Activated naive CD8-positive, alpha-beta T cell treated with anti-CD3 and anti-CD28 coated beads for 36 hours (primary cell): Measurements from ENCODE around the gene ROR2. TPM values are rescaled to one million over a fixed set of nuclear protein-coding genes. Genes with fewer than 3 reads are reported as not detected.

Experiments
- DNase-seq: peaks from one replicate; pipeline ENCODE4 v3.0.0; 2021
- H3K27ac Mint-ChIP-seq: one replicate; pipeline ENCODE4 v1.8.0; 2022; ENCODE audit warnings: mild to moderate bottlenecking, moderate library complexity, mixed read lengths
- H3K27me3 Mint-ChIP-seq: one replicate; pipeline ENCODE4 v1.8.0; 2022; ENCODE audit warnings: mild to moderate bottlenecking, mixed read lengths
- H3K36me3 Mint-ChIP-seq: one replicate; pipeline ENCODE4 v1.8.0; 2021; ENCODE audit warnings: mild to moderate bottlenecking, mixed read lengths
- H3K4me1 Mint-ChIP-seq: one replicate; pipeline ENCODE4 v1.8.0; 2021; ENCODE audit warnings: mixed read lengths
- H3K4me3 Mint-ChIP-seq: one replicate; pipeline ENCODE4 v1.8.0; 2022; ENCODE audit warnings: mild to moderate bottlenecking, moderate library complexity, mixed read lengths
- H3K9me3 Mint-ChIP-seq: one replicate; pipeline ENCODE4 v1.8.0; 2022; ENCODE audit warnings: mixed read lengths
- total RNA-seq, 2 experiments: library from RNA; stranded (reverse); gene quantifications; one replicate each; pipeline ENCODE4 v1.2.3, GENCODE V29; 2021

Gene ROR2
- total RNA-seq, 2 experiments from 2014 or later: not detected

GRCh38 chr9:91778031-91778430 is 172.0 kb downstream of the ROR2 start:
- Mint-ChIP-seq H3K27me3 (peaks cover 21% of the 10 kb centered on the region), H3K36me3 (no peaks in the 10 kb centered on the region), H3K4me1 (no peaks in the 10 kb centered on the region), H3K27ac (no peak overlapping the region), H3K9me3 (no peaks in the 10 kb centered on the region), H3K4me3 (no peak overlapping the region)
- DNase-seq: no peak

GRCh38 chr9:91777292-91777830 is 172.7 kb downstream of the ROR2 start:
- Mint-ChIP-seq H3K4me3 (no peak overlapping the region), H3K27me3 (peaks cover 21% of the 10 kb centered on the region), H3K36me3 (no peaks in the 10 kb centered on the region), H3K27ac (no peak overlapping the region), H3K4me1 (no peaks in the 10 kb centered on the region), H3K9me3 (no peaks in the 10 kb centered on the region)
- DNase-seq: no peak

- no peak overlapping the region for H3K4me3 Mint-ChIP-seq
- H3K27me3 Mint-ChIP-seq: peaks cover 21% of the 10 kb centered on the region
- no peak for DNase-seq
- no peaks in the 10 kb centered on the region for H3K9me3 Mint-ChIP-seq
- H3K36me3 Mint-ChIP-seq: no peaks in the 10 kb centered on the region
- H3K27ac Mint-ChIP-seq: no peak overlapping the region
- H3K4me1 Mint-ChIP-seq: no peaks in the 10 kb centered on the region
Observed at GRCh38 chr9:91776409-91777291, 173.4 kb downstream of the ROR2 start.

- no peaks in the 10 kb centered on the region for H3K36me3 Mint-ChIP-seq
- DNase-seq: no peak
- no peak overlapping the region for H3K4me3 Mint-ChIP-seq
- no peaks in the 10 kb centered on the region for H3K9me3 Mint-ChIP-seq
- H3K4me1 Mint-ChIP-seq: no peaks in the 10 kb centered on the region
- peaks cover 21% of the 10 kb centered on the region for H3K27me3 Mint-ChIP-seq
- no peak overlapping the region for H3K27ac Mint-ChIP-seq
Observed at GRCh38 chr9:91775708-91776028, 174.4 kb downstream of the ROR2 start.

- no peaks in the 10 kb centered on the region for H3K4me1 Mint-ChIP-seq
- no peak overlapping the region for H3K27ac Mint-ChIP-seq
- DNase-seq: peak; percentile 62
- H3K27me3 Mint-ChIP-seq: peaks cover 21% of the 10 kb centered on the region
- no peaks in the 10 kb centered on the region for H3K9me3 Mint-ChIP-seq
- H3K4me3 Mint-ChIP-seq: no peak overlapping the region
- H3K36me3 Mint-ChIP-seq: no peaks in the 10 kb centered on the region
Observed at GRCh38 chr9:91775011-91775707, 174.9 kb downstream of the ROR2 start.

- Mint-ChIP-seq H3K27ac (no peak overlapping the region), H3K4me1 (no peaks in the 10 kb centered on the region), H3K9me3 (no peaks in the 10 kb centered on the region), H3K4me3 (no peak overlapping the region), H3K27me3 (peaks cover 23% of the 10 kb centered on the region), H3K36me3 (no peaks in the 10 kb centered on the region)
- no peak for DNase-seq
Observed at GRCh38 chr9:91773156-91773555, 176.9 kb downstream of the ROR2 start.

GRCh38 chr9:91771864-91772263 is 178.2 kb downstream of the ROR2 start:
- DNase-seq: no peak
- peaks cover 32% of the 10 kb centered on the region for H3K27me3 Mint-ChIP-seq
- H3K27ac Mint-ChIP-seq: no peak overlapping the region
- no peaks in the 10 kb centered on the region for H3K4me1 Mint-ChIP-seq
- H3K36me3 Mint-ChIP-seq: no peaks in the 10 kb centered on the region
- no peak overlapping the region for H3K4me3 Mint-ChIP-seq
- no peaks in the 10 kb centered on the region for H3K9me3 Mint-ChIP-seq

GRCh38 chr9:91771027-91771426 is 179.0 kb downstream of the ROR2 start:
- peaks cover 31% of the 10 kb centered on the region for H3K27me3 Mint-ChIP-seq
- H3K36me3 Mint-ChIP-seq: no peaks in the 10 kb centered on the region
- no peak overlapping the region for H3K27ac Mint-ChIP-seq
- no peaks in the 10 kb centered on the region for H3K4me1 Mint-ChIP-seq
- DNase-seq: no peak
- H3K4me3 Mint-ChIP-seq: no peak overlapping the region
- H3K9me3 Mint-ChIP-seq: no peaks in the 10 kb centered on the region

- Mint-ChIP-seq H3K4me3 (no peak overlapping the region), H3K36me3 (no peaks in the 10 kb centered on the region), H3K4me1 (no peaks in the 10 kb centered on the region), H3K27ac (no peak overlapping the region), H3K9me3 (no peaks in the 10 kb centered on the region), H3K27me3 (peaks cover 27% of the 10 kb centered on the region)
- no peak for DNase-seq
Observed at GRCh38 chr9:91770229-91770628, 179.8 kb downstream of the ROR2 start.

- Mint-ChIP-seq H3K9me3 (peaks cover 2% of the 10 kb centered on the region), H3K4me3 (no peak overlapping the region), H3K27me3 (peaks cover 23% of the 10 kb centered on the region), H3K4me1 (no peaks in the 10 kb centered on the region), H3K36me3 (no peaks in the 10 kb centered on the region), H3K27ac (no peak overlapping the region)
- DNase-seq: no peak
Observed at GRCh38 chr9:91768977-91769916, 180.8 kb downstream of the ROR2 start.

GRCh38 chr9:91768507-91768906 is 181.5 kb downstream of the ROR2 start:
- Mint-ChIP-seq H3K27me3 (peaks cover 23% of the 10 kb centered on the region), H3K4me1 (no peaks in the 10 kb centered on the region)

GRCh38 chr9:91766315-91767069 is 183.5 kb downstream of the ROR2 start:
- Mint-ChIP-seq H3K27me3 (peaks cover 23% of the 10 kb centered on the region), H3K27ac (no peak overlapping the region)

More at GRCh38 chr9:91768507-91768906, 181.5 kb downstream of the ROR2 start:
- no peaks in the 10 kb centered on the region for H3K36me3 Mint-ChIP-seq
- no peak for DNase-seq
- H3K27ac Mint-ChIP-seq: no peak overlapping the region
- no peak overlapping the region for H3K4me3 Mint-ChIP-seq
- peaks cover 2% of the 10 kb centered on the region for H3K9me3 Mint-ChIP-seq

GRCh38 chr9:91765296-91765695 is 184.7 kb downstream of the ROR2 start:
- Mint-ChIP-seq H3K27ac (no peak overlapping the region), H3K4me1 (no peaks in the 10 kb centered on the region), H3K27me3 (peaks cover 23% of the 10 kb centered on the region), H3K9me3 (peaks cover 7% of the 10 kb centered on the region), H3K36me3 (no peaks in the 10 kb centered on the region), H3K4me3 (no peak overlapping the region)
- no peak for DNase-seq

More at GRCh38 chr9:91766315-91767069, 183.5 kb downstream of the ROR2 start:
- H3K9me3 Mint-ChIP-seq: peaks cover 7% of the 10 kb centered on the region
- DNase-seq: no peak
- H3K4me3 Mint-ChIP-seq: no peak overlapping the region
- H3K4me1 Mint-ChIP-seq: no peaks in the 10 kb centered on the region
- no peaks in the 10 kb centered on the region for H3K36me3 Mint-ChIP-seq

GRCh38 chr9:91764661-91765060 is 185.4 kb downstream of the ROR2 start:
- Mint-ChIP-seq H3K4me3 (no peak overlapping the region), H3K4me1 (no peaks in the 10 kb centered on the region), H3K27ac (no peak overlapping the region), H3K36me3 (no peaks in the 10 kb centered on the region), H3K27me3 (peaks cover 23% of the 10 kb centered on the region), H3K9me3 (peaks cover 7% of the 10 kb centered on the region)
- DNase-seq: no peak
